NOMO-1 treated with dmso at 0.1 percent for 144 hours (cell line): ENCODE measurements around the gene DAZ3.
"Not testable (repeated sequence)": the region's sequence is repeated elsewhere in the genome, so short reads cannot be mapped to it uniquely, and the experiment has no call there.

Experiments used
- DNase-seq: peaks from one replicate; lab custom pipeline; 2025; ENCODE audit not compliant: unreplicated experiment; lab: John Stamatoyannopoulos, UW

DAZ3 gene

DNA sequence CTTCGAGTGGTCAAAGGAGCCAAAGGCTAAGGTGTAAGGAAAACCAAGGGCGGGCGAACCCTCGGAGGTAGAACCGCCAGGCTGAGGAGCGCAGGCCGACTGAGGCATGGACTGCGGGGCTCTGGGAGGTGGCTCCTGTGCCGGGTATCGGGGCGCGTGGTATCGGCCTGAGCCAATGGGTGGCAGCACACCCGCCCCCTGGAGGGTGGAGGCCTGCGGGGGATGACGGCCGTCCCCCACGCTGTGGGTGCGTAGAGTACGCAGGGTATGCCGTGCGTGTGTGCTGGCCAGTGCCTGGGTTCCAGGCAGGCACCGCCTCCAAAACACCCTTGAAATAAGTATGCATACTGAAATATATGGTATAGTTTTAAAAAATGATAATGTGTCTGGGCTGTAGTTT is at the start of gene DAZ3:
TSS of gene DAZ3 (minus strand) at position 101 of the 400 bp plus-strand sequence. CDS start 208 bp downstream, outside the sequence.
- DNase-seq, result not testable (repeated sequence)

DNA sequence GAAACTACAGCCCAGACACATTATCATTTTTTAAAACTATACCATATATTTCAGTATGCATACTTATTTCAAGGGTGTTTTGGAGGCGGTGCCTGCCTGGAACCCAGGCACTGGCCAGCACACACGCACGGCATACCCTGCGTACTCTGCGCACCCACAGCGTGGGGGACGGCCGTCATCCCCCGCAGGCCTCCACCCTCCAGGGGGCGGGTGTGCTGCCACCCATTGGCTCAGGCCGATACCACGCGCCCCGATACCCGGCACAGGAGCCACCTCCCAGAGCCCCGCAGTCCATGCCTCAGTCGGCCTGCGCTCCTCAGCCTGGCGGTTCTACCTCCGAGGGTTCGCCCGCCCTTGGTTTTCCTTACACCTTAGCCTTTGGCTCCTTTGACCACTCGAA is 20.4 kb upstream of the DAZ3 start, which contains the start of gene DAZ4:
TSS of gene DAZ4 (plus strand) at position 301 of the 400 bp plus-strand sequence. CDS start 208 bp downstream, outside the sequence.
- DNase-seq, result not testable (repeated sequence)

- not testable (repeated sequence) for DNase-seq
These were observed 11.9 kb upstream of the DAZ3 start for GRCh38 chrY:24825069-24825468.

DNA sequence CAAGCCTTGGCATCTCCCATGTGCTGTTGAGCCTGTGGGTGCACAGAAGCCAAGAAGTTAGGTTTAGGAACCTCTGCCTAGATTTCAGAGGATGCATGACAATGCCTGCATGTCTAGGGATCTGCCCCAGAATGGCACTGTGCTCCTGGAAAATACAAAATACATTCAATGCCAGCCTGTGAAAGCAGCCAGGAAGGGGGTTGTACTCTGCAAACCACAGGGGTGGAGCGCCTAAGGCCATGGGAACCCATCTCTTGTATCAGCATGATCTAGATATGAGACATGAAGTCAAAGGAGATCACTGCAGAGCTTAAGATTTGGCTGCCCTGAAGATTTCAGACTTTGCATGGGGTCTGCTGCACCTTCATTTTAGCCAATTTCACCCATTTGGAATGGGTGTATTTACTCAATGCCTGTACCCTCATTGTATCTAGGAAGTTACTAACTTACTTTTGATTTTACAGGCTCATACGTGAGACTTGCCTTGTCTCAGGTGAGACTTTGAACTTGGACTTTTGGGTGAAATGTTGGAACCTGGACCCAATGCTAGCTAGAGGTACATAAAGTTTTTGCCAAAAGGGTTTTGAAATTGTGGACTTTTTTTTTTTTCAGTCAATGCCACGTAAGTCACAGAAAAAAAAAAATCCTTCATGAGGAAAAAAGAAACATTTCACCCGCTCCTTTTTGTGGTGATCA is 11.1 kb upstream of the DAZ3 start:
- DNase-seq, result not testable (repeated sequence)

DNA sequence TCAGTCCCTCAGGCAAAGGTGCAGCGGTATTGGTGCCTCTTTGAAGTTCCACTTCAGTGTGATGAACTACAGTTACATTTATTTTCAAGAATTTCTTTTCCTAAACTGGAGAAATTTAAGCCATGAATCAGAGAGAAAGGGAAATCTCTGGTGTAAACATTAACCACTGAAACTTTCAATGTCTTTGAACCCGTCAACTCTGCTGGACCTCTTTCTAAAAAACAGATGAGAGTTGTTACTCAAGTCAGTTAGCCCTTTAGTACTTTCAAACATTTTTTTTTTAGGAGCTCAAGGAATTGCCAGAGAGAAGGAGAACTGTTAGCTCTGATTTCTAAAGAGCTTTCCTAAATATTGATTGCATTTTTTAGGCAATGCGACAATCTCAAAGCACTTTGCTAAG is 8.6 kb upstream of the DAZ3 start:
- DNase-seq, result not testable (repeated sequence)
